ENCODE results near the gene PAN2. TPM values are rescaled to one million over a fixed set of nuclear protein-coding genes. Genes with fewer than 3 reads are reported as not detected.

The PAN2 gene
- total and polyA plus RNA-seq, 10 of the 15 experiments (the other 5 are each of a cell fraction or from before 2014, with no cell fraction given), result 14.4 to 61.8 (median 34.9) TPM

GRCh38 chr12:56336361-56337167, 2.8 kb upstream of the PAN2 start (continued):
- TF ChIP-seq, protein P1, sequence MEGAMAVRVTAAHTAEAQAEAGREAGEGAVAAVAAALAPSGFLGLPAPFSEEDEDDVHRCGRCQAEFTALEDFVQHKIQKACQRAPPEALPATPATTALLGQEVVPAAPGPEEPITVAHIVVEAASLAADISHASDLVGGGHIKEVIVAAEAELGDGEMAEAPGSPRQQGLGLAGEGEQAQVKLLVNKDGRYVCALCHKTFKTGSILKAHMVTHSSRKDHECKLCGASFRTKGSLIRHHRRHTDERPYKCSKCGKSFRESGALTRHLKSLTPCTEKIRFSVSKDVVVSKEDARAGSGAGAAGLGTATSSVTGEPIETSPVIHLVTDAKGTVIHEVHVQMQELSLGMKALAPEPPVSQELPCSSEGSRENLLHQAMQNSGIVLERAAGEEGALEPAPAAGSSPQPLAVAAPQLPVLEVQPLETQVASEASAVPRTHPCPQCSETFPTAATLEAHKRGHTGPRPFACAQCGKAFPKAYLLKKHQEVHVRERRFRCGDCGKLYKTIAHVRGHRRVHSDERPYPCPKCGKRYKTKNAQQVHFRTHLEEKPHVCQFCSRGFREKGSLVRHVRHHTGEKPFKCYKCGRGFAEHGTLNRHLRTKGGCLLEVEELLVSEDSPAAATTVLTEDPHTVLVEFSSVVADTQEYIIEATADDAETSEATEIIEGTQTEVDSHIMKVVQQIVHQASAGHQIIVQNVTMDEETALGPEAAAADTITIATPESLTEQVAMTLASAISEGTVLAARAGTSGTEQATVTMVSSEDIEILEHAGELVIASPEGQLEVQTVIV (IDR thresholded peaks at IDR 0.05; ENCODE audit: borderline replicate concordance, partially characterized antibody), result no peak
- TF ChIP-seq SRF (IDR thresholded peaks at IDR 0.05; ENCODE audit: low read depth in 2 of 2, low read length in 2 of 2), result no peak
- no peak for TF ChIP-seq E2F8 (IDR thresholded peaks at IDR 0.05; ENCODE audit: low read depth, partially characterized antibody)
- TF ChIP-seq, protein P2, sequence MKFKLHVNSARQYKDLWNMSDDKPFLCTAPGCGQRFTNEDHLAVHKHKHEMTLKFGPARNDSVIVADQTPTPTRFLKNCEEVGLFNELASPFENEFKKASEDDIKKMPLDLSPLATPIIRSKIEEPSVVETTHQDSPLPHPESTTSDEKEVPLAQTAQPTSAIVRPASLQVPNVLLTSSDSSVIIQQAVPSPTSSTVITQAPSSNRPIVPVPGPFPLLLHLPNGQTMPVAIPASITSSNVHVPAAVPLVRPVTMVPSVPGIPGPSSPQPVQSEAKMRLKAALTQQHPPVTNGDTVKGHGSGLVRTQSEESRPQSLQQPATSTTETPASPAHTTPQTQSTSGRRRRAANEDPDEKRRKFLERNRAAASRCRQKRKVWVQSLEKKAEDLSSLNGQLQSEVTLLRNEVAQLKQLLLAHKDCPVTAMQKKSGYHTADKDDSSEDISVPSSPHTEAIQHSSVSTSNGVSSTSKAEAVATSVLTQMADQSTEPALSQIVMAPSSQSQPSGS (IDR thresholded peaks at IDR 0.05; ENCODE audit: low read length), result no peak
- TF ChIP-seq CREM (IDR thresholded peaks at IDR 0.05; ENCODE audit: low read depth), result 0 out of 2 replicates have a peak, but pooled peaks have one; percentile 39
- TF ChIP-seq ZNF592 (IDR thresholded peaks at IDR 0.05), result no peak
- no peak for TF ChIP-seq NFXL1 (IDR thresholded peaks at IDR 0.05; ENCODE audit: borderline replicate concordance)
- TF ChIP-seq, protein P3, sequence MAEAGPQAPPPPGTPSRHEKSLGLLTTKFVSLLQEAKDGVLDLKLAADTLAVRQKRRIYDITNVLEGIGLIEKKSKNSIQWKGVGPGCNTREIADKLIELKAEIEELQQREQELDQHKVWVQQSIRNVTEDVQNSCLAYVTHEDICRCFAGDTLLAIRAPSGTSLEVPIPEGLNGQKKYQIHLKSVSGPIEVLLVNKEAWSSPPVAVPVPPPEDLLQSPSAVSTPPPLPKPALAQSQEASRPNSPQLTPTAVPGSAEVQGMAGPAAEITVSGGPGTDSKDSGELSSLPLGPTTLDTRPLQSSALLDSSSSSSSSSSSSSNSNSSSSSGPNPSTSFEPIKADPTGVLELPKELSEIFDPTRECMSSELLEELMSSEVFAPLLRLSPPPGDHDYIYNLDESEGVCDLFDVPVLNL (IDR thresholded peaks at IDR 0.05; ENCODE audit: low read depth, low read length), result no peak
- no peak for TF ChIP-seq CHD2 (IDR thresholded peaks at IDR 0.05; ENCODE audit: borderline replicate concordance, low read depth, low read length)
- no peak for TF ChIP-seq NRF1 (conservative IDR thresholded peaks at IDR 0.05; ENCODE audit: low read depth, low read length)
- TF ChIP-seq POLR2AphosphoS2 (IDR thresholded peaks at IDR 0.05; ENCODE audit: low read depth, low read length), result no peak
- no peak for TF ChIP-seq CTCF (IDR thresholded peaks at IDR 0.05 in 2 of 3, conservative IDR thresholded peaks at IDR 0.05 in 1 of 3; ENCODE audit: control insufficient read depth in 2 of 3, extremely low read depth in 1 of 3, insufficient read depth in 1 of 3, low read depth in 3 of 3, low read length in 3 of 3)
- TF ChIP-seq TCF12 (IDR thresholded peaks at IDR 0.05; ENCODE audit: low read depth, low read length), result no peak
